ENCODE measurements around the gene NAPSA. TPM values are rescaled to one million over a fixed set of nuclear protein-coding genes. Genes with fewer than 3 reads are reported as not detected.

NAPSA gene
- total and polyA plus RNA-seq, 9 of the 15 experiments (the other 6 are each of a cell fraction or from before 2014, with no cell fraction given): 0.25 to 1.9 (median 0.69) TPM

- H4K20me1 ChIP-seq (replicated peaks; ENCODE audit: control insufficient read depth, insufficient read depth, low read length): no peaks in the 10 kb centered on the region
- POLR2A ChIA-PET: no interaction called here
- CTCF ChIA-PET (ENCODE audit: low intra/inter-chr PET ratio): no interaction called here
- no peaks in the 10 kb centered on the region for H3K9me3 ChIP-seq (replicated peaks; ENCODE audit: control insufficient read depth, insufficient read depth, low read depth, low read length)
- H3K27ac ChIP-seq (ENCODE audit: extremely low read depth, low read depth, low read length): no peak overlapping the region
- no peak overlapping the region for H3K4me3 ChIP-seq
- DNase-seq (ENCODE audit: extremely low read depth in 1 of 4, low spot score in 3 of 4) (no peak), FAIRE-seq (no peak), ATAC-seq (no peak)
- intact Hi-C loops (cut with micrococcal nuclease) (no loop called here), in situ Hi-C loops (cut with MboI) (no loop called here)
- no peak overlapping the region for H2AFZ ChIP-seq (ENCODE audit: low read depth, low read length)
- no peak overlapping the region; a peak in 1 of 4 replicates for H3K9ac ChIP-seq (ENCODE audit: insufficient read depth in 1 of 2, low read depth in 2 of 2, low read length in 2 of 2)
- H3K79me2 ChIP-seq (ENCODE audit: control insufficient read depth, insufficient read depth, low read length): no peaks in the 10 kb centered on the region
- peaks cover 86% of the 10 kb centered on the region; the same call in 2 of the 3 replicates for H3K36me3 ChIP-seq (ENCODE audit: control insufficient read depth, insufficient read depth, low read length)
- peaks cover 0 to 20% of the 10 kb centered on the region in 2 experiments; a peak in 1 of 5 replicates for H3K4me1 ChIP-seq (replicated peaks in 1 of 2; ENCODE audit: control insufficient read depth in 2 of 2, insufficient read depth in 2 of 2, low read length in 2 of 2)
- no peaks in the 10 kb centered on the region for H3K9me1 ChIP-seq (ENCODE audit: control insufficient read depth, insufficient read depth, low read length)
- H3K27me3 ChIP-seq (ENCODE audit: control insufficient read depth in 2 of 2, insufficient read depth in 2 of 2, low read length in 2 of 2): no peaks in the 10 kb centered on the region
- no peak overlapping the region for H3K4me2 ChIP-seq (ENCODE audit: insufficient read depth, low read length)
- BruUV-seq (replicated peaks): no TSS peak
- 83% methylated on average over 16 of the region's 22 CpGs for WGBS (ENCODE audit: insufficient coverage, low coverage, missing lambda C conversion rate)
- TF ChIP-seq ATF7 (IDR thresholded peaks at IDR 0.05): no peak
- no peak for TF ChIP-seq SIN3B (IDR thresholded peaks at IDR 0.05; ENCODE audit: low read depth)
- TF ChIP-seq ETV1 (tag; conservative IDR thresholded peaks at IDR 0.05; ENCODE audit: low read depth): no peak
- TF ChIP-seq ATF6 (CRISPR knock-in tag; IDR thresholded peaks at IDR 0.05): no peak
- no peak for TF ChIP-seq ZNF407 (IDR thresholded peaks at IDR 0.05; ENCODE audit: low read depth)
- TF ChIP-seq ZNF274 (IDR thresholded peaks at IDR 0.05; ENCODE audit: borderline replicate concordance, low read depth, low read length): no peak
- TF ChIP-seq PPARD (CRISPR knock-in tag; IDR thresholded peaks at IDR 0.05): no peak
- no peak for TF ChIP-seq MLLT1 (IDR thresholded peaks at IDR 0.05)
These were observed 40.8 kb upstream of the NAPSA start for GRCh38 chr19:50406156-50406820.

All from K562 (cell line).